Measurements from ENCODE around the gene TSC22D4. TPM values are rescaled to one million over a fixed set of nuclear protein-coding genes. Genes with fewer than 3 reads are reported as not detected.

Gene TSC22D4
- total and polyA plus RNA-seq, 2 donors (not counting 3 experiments of a cell fraction or from before 2014, with no cell fraction given) = 40.1 to 84.4 TPM

- no peaks in the 10 kb centered on the region for H4K20me1 ChIP-seq (replicated peaks; ENCODE audit: control insufficient read depth, extremely low read depth, insufficient read depth, low read length)
- dilution Hi-C loops (cut with MboI; ENCODE audit: extremely low pct_ligation_motif_present, low sequenced_read_pairs) (no loop called here), intact Hi-C loops (cut with micrococcal nuclease) (no loop called here)
- peak overlapping the region in 1 of 3 experiments; percentile 34 for H3K4me3 ChIP-seq (replicated peaks in 1 of 3; ENCODE audit: insufficient read depth in 1 of 3, low read depth in 1 of 3, low read length in 3 of 3)
- peak overlapping the region; percentile 14 for H3K4me2 ChIP-seq (ENCODE audit: insufficient read depth, low read length)
- POLR2A ChIA-PET = interaction anchor here (0.6 kb wide), 1 partner anchor 14 kb away, joined by 4 read pairs; no protein-coding TSS in a partner anchor
- H2AFZ ChIP-seq (ENCODE audit: low read depth, low read length) = peak overlapping the region; percentile 93
- DNase-seq (ENCODE audit: low read depth, low spot score) (no peak), FAIRE-seq (no peak)
- H3K27ac ChIP-seq (ENCODE audit: insufficient read depth, low read depth, low read length) = no peak overlapping the region
- no peak for TF ChIP-seq POLR2AphosphoS5 (IDR thresholded peaks at IDR 0.05; ENCODE audit: insufficient read depth, low read depth, low read length)
- no peak for TF ChIP-seq MAX (IDR thresholded peaks at IDR 0.05; ENCODE audit: insufficient read depth, insufficient read length)
- no peak for TF ChIP-seq GATA2 (IDR thresholded peaks at IDR 0.05; ENCODE audit: insufficient read depth, insufficient read length, low read depth, low read length)
- TF ChIP-seq MYC (IDR thresholded peaks at IDR 0.05; ENCODE audit: low read depth, low read length) = no peak
- TF ChIP-seq JUN (IDR thresholded peaks at IDR 0.05; ENCODE audit: borderline replicate concordance, insufficient read depth, insufficient read length, low read depth) = no peak
- H3K79me2 ChIP-seq (ENCODE audit: control insufficient read depth, insufficient read depth, low read length) = no peaks in the 10 kb centered on the region
- no peak overlapping the region for H3K9ac ChIP-seq (replicated peaks; ENCODE audit: extremely low read depth, insufficient read depth, low read length)
- no peaks in the 10 kb centered on the region for H3K27me3 ChIP-seq (ENCODE audit: control insufficient read depth in 2 of 2, insufficient read depth in 2 of 2, low read length in 2 of 2)
- CTCF ChIA-PET = interaction anchor here (1.0 to 3.3 kb wide), 6 partner anchors 10 to 91 kb away, joined by 3 to 38 read pairs (median 5); partner anchors contain the start of gene NYAP1
- H3K9me3 ChIP-seq (replicated peaks; ENCODE audit: control insufficient read depth, insufficient read depth, low read length) = no peaks in the 10 kb centered on the region
- BruUV-seq (replicated peaks) = no TSS peak
- no peaks in the 10 kb centered on the region for H3K36me3 ChIP-seq (ENCODE audit: control insufficient read depth in 2 of 2, extremely low read depth in 1 of 2, insufficient read depth in 2 of 2, low read length in 2 of 2)
- peaks cover 7% of the 10 kb centered on the region for H3K4me1 ChIP-seq (ENCODE audit: control insufficient read depth, extremely low read depth, insufficient read depth, low read length)
- H3K9me1 ChIP-seq (replicated peaks; ENCODE audit: control insufficient read depth, extremely low read depth, insufficient read depth, low read length) = no peaks in the 10 kb centered on the region
Measured at GRCh38 chr7:100492738-100493475, 13.9 kb upstream of the TSC22D4 start.

GRCh38 chr7:100491192-100491578 lies 12.2 kb upstream of the TSC22D4 start:
- no TSS peak for BruUV-seq (replicated peaks)
- intact Hi-C loops (cut with micrococcal nuclease) = no loop called here

More at GRCh38 chr7:100491192-100491578, 12.2 kb upstream of the TSC22D4 start:
- TF ChIP-seq FOS (IDR thresholded peaks at IDR 0.05; ENCODE audit: borderline replicate concordance, insufficient read depth, low read length) = no peak
- no peak for TF ChIP-seq CTCF (IDR thresholded peaks at IDR 0.05; ENCODE audit: extremely low read depth in 1 of 2, insufficient read depth in 1 of 2, low read depth in 1 of 2, low read length in 2 of 2)
- Histone ChIP-seq H2AFZ (ENCODE audit: low read depth, low read length) (no peak overlapping the region), H3K79me2 (ENCODE audit: control insufficient read depth, insufficient read depth, low read length) (no peaks in the 10 kb centered on the region), H3K27me3 (ENCODE audit: control insufficient read depth in 2 of 2, insufficient read depth in 2 of 2, low read length in 2 of 2) (no peaks in the 10 kb centered on the region), H3K4me3 (replicated peaks in 1 of 3; ENCODE audit: insufficient read depth in 1 of 3, low read depth in 1 of 3, low read length in 3 of 3) (no peak overlapping the region), H3K9me3 (replicated peaks; ENCODE audit: control insufficient read depth, insufficient read depth, low read length) (no peaks in the 10 kb centered on the region), H3K36me3 (ENCODE audit: control insufficient read depth in 2 of 2, extremely low read depth in 1 of 2, insufficient read depth in 2 of 2, low read length in 2 of 2) (no peaks in the 10 kb centered on the region), H3K9ac (replicated peaks; ENCODE audit: extremely low read depth, insufficient read depth, low read length) (no peak overlapping the region), H3K4me2 (ENCODE audit: insufficient read depth, low read length) (no peak overlapping the region), H3K27ac (ENCODE audit: insufficient read depth, low read depth, low read length) (no peak overlapping the region), H3K4me1 (ENCODE audit: control insufficient read depth, extremely low read depth, insufficient read depth, low read length) (peaks cover 7% of the 10 kb centered on the region), H3K9me1 (replicated peaks; ENCODE audit: control insufficient read depth, extremely low read depth, insufficient read depth, low read length) (no peaks in the 10 kb centered on the region), H4K20me1 (replicated peaks; ENCODE audit: control insufficient read depth, extremely low read depth, insufficient read depth, low read length) (no peaks in the 10 kb centered on the region)
- POLR2A ChIA-PET = no interaction called here
- DNase-seq (ENCODE audit: low read depth, low spot score) (no peak), FAIRE-seq (no peak)
- CTCF ChIA-PET = interaction anchor here (1.3 to 1.4 kb wide), 2 partner anchors 25 to 68 kb away, joined by 3 to 5 read pairs; no protein-coding TSS in a partner anchor
- dilution Hi-C loops (cut with MboI; ENCODE audit: extremely low pct_ligation_motif_present, low sequenced_read_pairs) = no loop called here
